ENCODE data around the gene DDX54.
A peak's percentile ranks its signal among the peaks of the same experiment; 100 is the strongest.

DDX54 gene

GRCh38 chr12:113184098-113184899 is 979 bp downstream of the DDX54 start:
- peak overlapping the region; percentile 58 for H4K8ac ChIP-seq (ENCODE audit: low read length)
- H3K4me3 ChIP-seq (ENCODE audit: insufficient read depth in 1 of 2, low read depth in 1 of 2, low read length in 2 of 2) = peak overlapping the region; percentile 91 to 98
- no peaks in the 10 kb centered on the region for H3K9me3 ChIP-seq (ENCODE audit: control insufficient read depth, low read length)
- no peak overlapping the region for H2BK12ac ChIP-seq (ENCODE audit: low read length in 2 of 2)
- peaks cover 18% of the 10 kb centered on the region for H3K4me1 ChIP-seq (ENCODE audit: control insufficient read depth, insufficient read depth, low read depth, low read length)
- no peak overlapping the region for H2BK5ac ChIP-seq (ENCODE audit: low read depth, low read length, poor library complexity, severe bottlenecking)
- H3K4me2 ChIP-seq (ENCODE audit: low read length, poor library complexity, severe bottlenecking) = peak overlapping the region; percentile 47
- no peak overlapping the region for H4K91ac ChIP-seq (ENCODE audit: low read length)
- H3K23ac ChIP-seq (ENCODE audit: low read length in 2 of 2) = no peak overlapping the region
- H3K14ac ChIP-seq (ENCODE audit: low read length in 2 of 2) = no peak overlapping the region
- WGBS = 31% methylated on average over 25 of the region's 26 CpGs
- peak overlapping the region in 1 of 2 experiments; percentile 29 for H3K4ac ChIP-seq (ENCODE audit: low read depth in 1 of 2, low read length in 2 of 2)
- no peaks in the 10 kb centered on the region for H3K27me3 ChIP-seq (ENCODE audit: control insufficient read depth in 1 of 2, insufficient read depth in 1 of 2, low read length in 2 of 2)
- H2AFZ ChIP-seq (ENCODE audit: low read depth, low read length) = no peak overlapping the region
- peaks cover 37% of the 10 kb centered on the region for H3K79me1 ChIP-seq (replicated peaks; ENCODE audit: low read length, poor library complexity, severe bottlenecking)
- peaks cover 25 to 28% of the 10 kb centered on the region in 2 experiments for H3K36me3 ChIP-seq (ENCODE audit: control insufficient read depth in 1 of 2, insufficient read depth in 2 of 2, low read depth in 1 of 2, low read length in 2 of 2)
- H2BK15ac ChIP-seq (ENCODE audit: low read depth, poor library complexity, severe bottlenecking) = no peak overlapping the region
- peak overlapping the region; percentile 96 for H3K9ac ChIP-seq (ENCODE audit: low read length)
- H2BK120ac ChIP-seq (ENCODE audit: low read depth, low read length) = no peak overlapping the region
- H2AK5ac ChIP-seq (ENCODE audit: low read length, severe bottlenecking) = no peak overlapping the region
- no peak for DNase-seq
- no peak overlapping the region for H3K18ac ChIP-seq (ENCODE audit: low read depth in 1 of 2, low read length in 2 of 2)
- peak overlapping the region; percentile 65 for H3K27ac ChIP-seq (ENCODE audit: low read length, poor library complexity, severe bottlenecking)

- over 99% methylated on average over 9 of the region's 11 CpGs for WGBS
- Histone ChIP-seq H3K4me2 (ENCODE audit: low read length, poor library complexity, severe bottlenecking) (no peak overlapping the region), H4K8ac (ENCODE audit: low read length) (no peak overlapping the region), H2BK5ac (ENCODE audit: low read depth, low read length, poor library complexity, severe bottlenecking) (no peak overlapping the region), H3K23ac (ENCODE audit: low read length in 2 of 2) (no peak overlapping the region), H2BK15ac (ENCODE audit: low read depth, poor library complexity, severe bottlenecking) (no peak overlapping the region), H3K27ac (ENCODE audit: low read length, poor library complexity, severe bottlenecking) (no peak overlapping the region), H3K79me1 (replicated peaks; ENCODE audit: low read length, poor library complexity, severe bottlenecking) (peaks cover 38% of the 10 kb centered on the region), H2BK12ac (ENCODE audit: low read length in 2 of 2) (peak overlapping the region in 1 of 2 experiments; percentile 17), H2AFZ (ENCODE audit: low read depth, low read length) (no peak overlapping the region), H3K9me3 (ENCODE audit: control insufficient read depth, low read length) (no peaks in the 10 kb centered on the region), H3K36me3 (ENCODE audit: control insufficient read depth in 1 of 2, insufficient read depth in 2 of 2, low read depth in 1 of 2, low read length in 2 of 2) (peaks cover 34 to 39% of the 10 kb centered on the region in 2 experiments), H3K18ac (ENCODE audit: low read depth in 1 of 2, low read length in 2 of 2) (no peak overlapping the region), H3K14ac (ENCODE audit: low read length in 2 of 2) (no peak overlapping the region), H3K4me1 (ENCODE audit: control insufficient read depth, insufficient read depth, low read depth, low read length) (peaks cover 18% of the 10 kb centered on the region), H2BK120ac (ENCODE audit: low read depth, low read length) (no peak overlapping the region), H2AK5ac (ENCODE audit: low read length, severe bottlenecking) (no peak overlapping the region), H4K91ac (ENCODE audit: low read length) (no peak overlapping the region), H3K4ac (ENCODE audit: low read depth in 1 of 2, low read length in 2 of 2) (no peak overlapping the region), H3K27me3 (ENCODE audit: control insufficient read depth in 1 of 2, insufficient read depth in 1 of 2, low read length in 2 of 2) (no peaks in the 10 kb centered on the region), H3K4me3 (ENCODE audit: insufficient read depth in 1 of 2, low read depth in 1 of 2, low read length in 2 of 2) (peak overlapping the region in 1 of 2 experiments; percentile 98), H3K9ac (ENCODE audit: low read length) (peak overlapping the region; percentile 96)
- DNase-seq = no peak
Observed at GRCh38 chr12:113183030-113183589, 2.2 kb downstream of the DDX54 start.

- Histone ChIP-seq H3K14ac (ENCODE audit: low read length in 2 of 2) (no peak overlapping the region), H4K91ac (ENCODE audit: low read length) (no peak overlapping the region), H3K79me1 (replicated peaks; ENCODE audit: low read length, poor library complexity, severe bottlenecking) (peaks cover 36% of the 10 kb centered on the region), H3K4me1 (ENCODE audit: control insufficient read depth, insufficient read depth, low read depth, low read length) (peaks cover 16% of the 10 kb centered on the region), H3K27ac (ENCODE audit: low read length, poor library complexity, severe bottlenecking) (no peak overlapping the region), H2AFZ (ENCODE audit: low read depth, low read length) (no peak overlapping the region), H2AK5ac (ENCODE audit: low read length, severe bottlenecking) (no peak overlapping the region), H2BK120ac (ENCODE audit: low read depth, low read length) (no peak overlapping the region), H3K9ac (ENCODE audit: low read length) (no peak overlapping the region), H2BK5ac (ENCODE audit: low read depth, low read length, poor library complexity, severe bottlenecking) (no peak overlapping the region), H3K9me3 (ENCODE audit: control insufficient read depth, low read length) (peaks cover 10% of the 10 kb centered on the region), H3K4ac (ENCODE audit: low read depth in 1 of 2, low read length in 2 of 2) (no peak overlapping the region), H3K27me3 (ENCODE audit: control insufficient read depth in 1 of 2, insufficient read depth in 1 of 2, low read length in 2 of 2) (no peaks in the 10 kb centered on the region), H3K4me2 (ENCODE audit: low read length, poor library complexity, severe bottlenecking) (no peak overlapping the region), H3K36me3 (ENCODE audit: control insufficient read depth in 1 of 2, insufficient read depth in 2 of 2, low read depth in 1 of 2, low read length in 2 of 2) (peaks cover 45 to 50% of the 10 kb centered on the region in 2 experiments), H4K8ac (ENCODE audit: low read length) (no peak overlapping the region), H2BK15ac (ENCODE audit: low read depth, poor library complexity, severe bottlenecking) (no peak overlapping the region), H2BK12ac (ENCODE audit: low read length in 2 of 2) (no peak overlapping the region), H3K23ac (ENCODE audit: low read length in 2 of 2) (no peak overlapping the region), H3K4me3 (ENCODE audit: insufficient read depth in 1 of 2, low read depth in 1 of 2, low read length in 2 of 2) (no peak overlapping the region), H3K18ac (ENCODE audit: low read depth in 1 of 2, low read length in 2 of 2) (no peak overlapping the region)
- DNase-seq = no peak
- WGBS = 90% methylated on average over 1 of the region's 3 CpGs
Observed at GRCh38 chr12:113181975-113182374, 3.3 kb downstream of the DDX54 start.

GRCh38 chr12:113180333-113180732 is 4.9 kb downstream of the DDX54 start:
- no peak overlapping the region for H3K23ac ChIP-seq (ENCODE audit: low read length in 2 of 2)
- H4K91ac ChIP-seq (ENCODE audit: low read length) = no peak overlapping the region
- no peak overlapping the region for H4K8ac ChIP-seq (ENCODE audit: low read length)
- no peak overlapping the region for H3K9ac ChIP-seq (ENCODE audit: low read length)
- WGBS = 79% methylated on average over 4 of the region's 4 CpGs
- H3K4ac ChIP-seq (ENCODE audit: low read depth in 1 of 2, low read length in 2 of 2) = no peak overlapping the region
- H2BK5ac ChIP-seq (ENCODE audit: low read depth, low read length, poor library complexity, severe bottlenecking) = no peak overlapping the region
- H3K79me1 ChIP-seq (replicated peaks; ENCODE audit: low read length, poor library complexity, severe bottlenecking) = peaks cover 31% of the 10 kb centered on the region
- H2AFZ ChIP-seq (ENCODE audit: low read depth, low read length) = no peak overlapping the region
- H3K14ac ChIP-seq (ENCODE audit: low read length in 2 of 2) = no peak overlapping the region
- peaks cover 15% of the 10 kb centered on the region for H3K9me3 ChIP-seq (ENCODE audit: control insufficient read depth, low read length)
- no peak overlapping the region for H2BK12ac ChIP-seq (ENCODE audit: low read length in 2 of 2)
- no peaks in the 10 kb centered on the region for H3K27me3 ChIP-seq (ENCODE audit: control insufficient read depth in 1 of 2, insufficient read depth in 1 of 2, low read length in 2 of 2)
- peaks cover 51 to 56% of the 10 kb centered on the region in 2 experiments for H3K36me3 ChIP-seq (ENCODE audit: control insufficient read depth in 1 of 2, insufficient read depth in 2 of 2, low read depth in 1 of 2, low read length in 2 of 2)
- no peak overlapping the region for H3K4me2 ChIP-seq (ENCODE audit: low read length, poor library complexity, severe bottlenecking)
- no peak overlapping the region for H2AK5ac ChIP-seq (ENCODE audit: low read length, severe bottlenecking)
- no peak overlapping the region for H3K27ac ChIP-seq (ENCODE audit: low read length, poor library complexity, severe bottlenecking)
- no peak overlapping the region for H3K4me3 ChIP-seq (ENCODE audit: insufficient read depth in 1 of 2, low read depth in 1 of 2, low read length in 2 of 2)
- H2BK120ac ChIP-seq (ENCODE audit: low read depth, low read length) = no peak overlapping the region
- H3K18ac ChIP-seq (ENCODE audit: low read depth in 1 of 2, low read length in 2 of 2) = no peak overlapping the region
- no peak overlapping the region for H2BK15ac ChIP-seq (ENCODE audit: low read depth, poor library complexity, severe bottlenecking)
- H3K4me1 ChIP-seq (ENCODE audit: control insufficient read depth, insufficient read depth, low read depth, low read length) = peaks cover 6% of the 10 kb centered on the region
- DNase-seq = no peak

All from mesenchymal stem cell (in vitro differentiated cells and primary cell).